SK-N-MC (cell line): ENCODE results near the gene SAA2.
"Not testable (repeated sequence)": the region's sequence is repeated elsewhere in the genome, so short reads cannot be mapped to it uniquely, and the experiment has no call there.

ENCODE experiments used
- EZH2 ChIP-seq: fragments of 200-600 bp; sonication (generic); IDR thresholded peaks from one replicate; pipeline ENCODE4 v1.6.1; 2017; ENCODE audit warnings: antibody characterized with exemption
- POLR2AphosphoS5 ChIP-seq: IDR thresholded peaks from 2 replicates; pipeline ENCODE4 v1.6.1; 2012; ENCODE audit warnings: mild to moderate bottlenecking, low read depth, low read length, borderline replicate concordance

DNA sequence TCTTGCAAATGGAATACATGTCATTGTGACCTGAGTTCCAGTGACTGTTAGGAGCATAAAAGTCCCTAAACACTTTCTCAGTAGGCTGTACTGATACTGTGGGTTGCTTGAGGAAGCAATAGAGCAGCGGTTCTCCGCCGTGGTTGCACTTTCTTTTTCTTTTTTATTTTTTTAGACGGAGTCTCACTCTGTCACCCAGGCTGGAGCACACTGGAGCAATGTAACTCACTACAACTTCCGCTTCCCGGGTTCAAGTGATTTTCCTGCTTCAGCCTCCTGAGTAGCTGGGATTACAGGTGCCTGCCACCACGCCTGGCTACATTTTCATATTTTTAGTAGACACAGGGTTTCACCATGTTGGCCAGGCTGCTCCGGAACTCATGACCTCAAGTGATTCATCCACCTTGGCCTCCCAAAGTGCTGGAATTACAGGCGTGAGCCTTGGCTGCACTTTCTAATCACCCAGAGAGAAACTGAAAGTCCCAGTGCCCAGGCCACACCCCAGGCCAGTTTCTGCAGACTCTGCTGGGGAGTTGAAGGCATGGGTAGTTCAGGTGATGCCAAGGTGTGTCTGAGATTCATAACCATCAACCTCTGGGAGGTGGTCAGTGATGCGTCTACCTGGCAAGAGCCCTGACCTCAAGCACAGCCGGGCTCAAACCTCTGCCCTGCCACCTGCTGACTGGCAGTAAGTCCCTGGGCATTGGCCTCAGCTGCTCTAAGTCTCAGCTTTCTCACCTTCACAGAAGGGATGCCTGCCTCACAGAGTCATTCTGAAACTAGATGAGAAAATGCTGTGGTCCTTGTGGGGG is 1.9 kb downstream of the SAA2 start:
- not testable (repeated sequence) for TF ChIP-seq EZH2, POLR2AphosphoS5
